Endothelial cell (in vitro differentiated cells): ENCODE measurements around the gene OR1D5. TPM values are rescaled to one million over a fixed set of nuclear protein-coding genes. Genes with fewer than 3 reads are reported as not detected.
A peak's percentile ranks its signal among the peaks of the same experiment; 100 is the strongest.

Source experiments
- DNase-seq: peaks from one replicate; pipeline ENCODE4 v3.0.0; 2021; ENCODE audit warnings: low spot score
- H3K27ac Mint-ChIP-seq: one replicate; pipeline ENCODE4 v1.8.0; 2021; ENCODE audit warnings: mixed read lengths, inconsistent platforms; ENCODE audit not compliant: unreplicated experiment
- H3K27me3 Mint-ChIP-seq: one replicate; pipeline ENCODE4 v1.8.0; 2021; ENCODE audit warnings: mild to moderate bottlenecking, moderate library complexity, mixed read lengths, inconsistent platforms; ENCODE audit not compliant: unreplicated experiment
- H3K36me3 Mint-ChIP-seq: one replicate; pipeline ENCODE4 v1.8.0; 2021; ENCODE audit warnings: mild to moderate bottlenecking, low read depth, mixed read lengths, inconsistent platforms; ENCODE audit not compliant: unreplicated experiment
- H3K4me1 Mint-ChIP-seq: one replicate; pipeline ENCODE4 v1.8.0; 2021; ENCODE audit warnings: mild to moderate bottlenecking, mixed read lengths, inconsistent platforms; ENCODE audit not compliant: unreplicated experiment
- H3K4me3 Mint-ChIP-seq: one replicate; pipeline ENCODE4 v1.8.0; 2021; ENCODE audit warnings: mild to moderate bottlenecking, mixed read lengths, inconsistent platforms; ENCODE audit not compliant: unreplicated experiment
- H3K9me3 Mint-ChIP-seq: one replicate; pipeline ENCODE4 v1.8.0; 2021; ENCODE audit warnings: mixed read lengths, inconsistent platforms; ENCODE audit not compliant: unreplicated experiment
- CTCF ChIP-seq: fragments of 200-600 bp; sonication (generic); IDR thresholded peaks from one replicate; pipeline ENCODE4 v1.5.0; 2021; ENCODE audit warnings: antibody characterized with exemption; ENCODE audit not compliant: unreplicated experiment
- total RNA-seq: library from RNA; stranded (reverse); fragmentation: NEBNext Ultra II Directional; extraction: Animal tissue kit (Norgen Biotek cat#: 25700); gene quantifications from one replicate; pipeline ENCODE4 v1.2.1, GENCODE V29; 2021; ENCODE audit not compliant: unreplicated experiment

Gene OR1D5
- total RNA-seq, 1 donor from 2014 or later = not detected

DNA sequence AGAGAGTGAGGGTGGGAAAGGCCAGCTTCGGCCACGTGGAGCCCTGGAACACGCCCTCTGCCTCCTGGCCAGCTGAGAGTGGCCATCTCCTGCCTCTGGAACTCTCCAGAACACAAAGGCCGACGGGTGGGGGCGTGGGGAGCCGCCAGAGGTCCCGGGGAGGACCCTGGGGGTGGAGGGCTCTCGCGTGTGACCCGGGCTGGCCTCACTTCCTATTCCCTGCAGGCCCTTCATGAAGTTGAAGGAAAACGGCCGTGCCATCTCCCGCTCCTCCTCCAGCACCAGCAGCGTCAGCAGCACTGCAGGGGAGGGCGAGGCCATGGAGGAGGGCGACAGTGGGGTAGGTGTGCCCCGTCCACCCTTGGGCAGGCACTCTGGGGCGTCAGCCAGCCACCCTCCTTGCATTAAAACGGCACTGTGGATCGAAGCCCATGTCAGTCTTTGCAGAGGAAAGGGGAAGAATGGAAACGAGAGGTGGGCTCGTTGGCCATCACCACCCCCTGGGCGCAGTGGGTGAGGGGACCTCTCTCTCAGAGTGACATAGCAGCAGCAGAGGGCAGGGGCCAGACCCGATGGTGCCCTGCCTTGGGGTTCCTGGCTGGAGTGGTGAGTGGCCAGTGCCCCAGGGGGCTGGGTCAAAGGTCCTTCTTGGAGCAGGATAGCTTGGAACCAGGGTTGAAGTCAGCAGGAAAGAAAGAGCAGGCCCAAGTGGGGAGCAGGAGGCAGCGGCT is 37.1 kb downstream of the OR1D5 start:
- H3K27ac Mint-ChIP-seq = no peak overlapping the region
- peaks cover 41% of the 10 kb centered on the region for H3K36me3 Mint-ChIP-seq
- peaks cover 3% of the 10 kb centered on the region for H3K27me3 Mint-ChIP-seq
- TF ChIP-seq CTCF = no peak
- peaks cover 5% of the 10 kb centered on the region for H3K9me3 Mint-ChIP-seq
- H3K4me1 Mint-ChIP-seq = peaks cover 3% of the 10 kb centered on the region
- DNase-seq = no peak
- H3K4me3 Mint-ChIP-seq = no peak overlapping the region

DNA sequence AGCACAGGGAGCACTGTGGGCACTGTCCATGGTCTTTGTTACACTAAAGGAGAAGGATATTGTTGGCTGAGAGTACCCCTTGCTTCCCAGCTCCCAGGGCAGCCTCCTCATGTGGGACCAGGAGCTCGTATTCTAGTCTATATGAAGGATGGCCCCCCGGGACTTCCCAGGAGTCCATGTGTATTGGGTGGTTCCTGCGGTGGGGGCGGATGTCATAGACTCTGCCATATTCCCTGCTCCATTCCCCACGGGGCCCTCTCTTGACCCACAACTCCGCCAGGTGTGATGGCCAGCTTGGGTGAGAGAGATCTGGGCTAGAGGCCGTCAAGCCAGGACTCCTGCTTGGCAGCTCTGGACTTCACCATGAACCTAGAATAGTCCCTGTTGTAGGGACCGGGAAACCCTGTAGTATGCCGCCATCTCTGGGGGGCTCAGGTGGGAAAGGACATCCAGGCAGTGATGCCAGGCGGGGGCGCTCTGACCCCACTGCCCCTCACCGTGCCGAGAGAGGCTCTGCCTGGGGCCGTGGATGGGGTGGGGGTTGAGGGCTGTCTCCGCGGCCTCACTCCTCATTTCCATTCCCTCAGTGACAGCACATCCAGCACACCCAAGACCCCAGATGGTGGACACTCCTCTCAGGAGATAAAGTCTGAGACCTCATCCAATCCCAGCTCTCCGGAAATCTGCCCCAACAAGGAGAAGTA is 37.8 kb downstream of the OR1D5 start:
- H3K27ac Mint-ChIP-seq = no peak overlapping the region
- no peak for TF ChIP-seq CTCF

DNA sequence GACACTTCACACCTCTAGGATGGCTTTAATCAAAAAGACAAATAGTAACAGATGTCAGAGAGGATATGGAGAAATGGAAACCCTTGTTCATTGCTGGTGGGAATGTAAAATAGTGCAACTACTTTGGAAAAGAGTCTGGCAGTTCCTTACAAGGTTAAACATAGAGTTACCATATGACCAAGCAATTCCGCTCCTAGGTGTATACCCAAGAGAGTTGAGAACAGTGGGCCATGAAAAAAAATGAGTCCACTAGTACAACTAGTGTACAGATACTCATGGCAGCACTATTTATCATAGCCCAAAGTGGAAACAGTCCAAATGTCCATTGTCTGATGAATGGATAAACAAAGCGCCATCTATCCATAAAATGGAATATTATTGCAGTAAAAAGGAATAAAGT is 39.1 kb downstream of the OR1D5 start:
- DNase-seq = no peak
- H3K9me3 Mint-ChIP-seq = peaks cover 5% of the 10 kb centered on the region
- no peak overlapping the region for H3K27ac Mint-ChIP-seq
- H3K4me3 Mint-ChIP-seq = peak overlapping the region; percentile 21
- H3K36me3 Mint-ChIP-seq = peaks cover 47% of the 10 kb centered on the region
- no peak for TF ChIP-seq CTCF
- H3K4me1 Mint-ChIP-seq = no peaks in the 10 kb centered on the region
- H3K27me3 Mint-ChIP-seq = peaks cover 3% of the 10 kb centered on the region

More for the DNA sequence above, 37.8 kb downstream of the OR1D5 start:
- H3K36me3 Mint-ChIP-seq = peaks cover 46% of the 10 kb centered on the region
- H3K27me3 Mint-ChIP-seq = peaks cover 3% of the 10 kb centered on the region
- peaks cover under 1% of the 10 kb centered on the region for H3K4me1 Mint-ChIP-seq
- H3K4me3 Mint-ChIP-seq = no peak overlapping the region
- no peak for DNase-seq
- H3K9me3 Mint-ChIP-seq = peaks cover 5% of the 10 kb centered on the region

- H3K36me3 Mint-ChIP-seq = peaks cover 41% of the 10 kb centered on the region
- H3K4me3 Mint-ChIP-seq = no peak overlapping the region
- peaks cover 5% of the 10 kb centered on the region for H3K9me3 Mint-ChIP-seq
- no peak for TF ChIP-seq CTCF
- H3K27ac Mint-ChIP-seq = no peak overlapping the region
- no peak for DNase-seq
- peaks cover 3% of the 10 kb centered on the region for H3K27me3 Mint-ChIP-seq
- H3K4me1 Mint-ChIP-seq = no peaks in the 10 kb centered on the region
Measured at GRCh38 chr17:3022197-3022596, 41.2 kb downstream of the OR1D5 start.

DNA sequence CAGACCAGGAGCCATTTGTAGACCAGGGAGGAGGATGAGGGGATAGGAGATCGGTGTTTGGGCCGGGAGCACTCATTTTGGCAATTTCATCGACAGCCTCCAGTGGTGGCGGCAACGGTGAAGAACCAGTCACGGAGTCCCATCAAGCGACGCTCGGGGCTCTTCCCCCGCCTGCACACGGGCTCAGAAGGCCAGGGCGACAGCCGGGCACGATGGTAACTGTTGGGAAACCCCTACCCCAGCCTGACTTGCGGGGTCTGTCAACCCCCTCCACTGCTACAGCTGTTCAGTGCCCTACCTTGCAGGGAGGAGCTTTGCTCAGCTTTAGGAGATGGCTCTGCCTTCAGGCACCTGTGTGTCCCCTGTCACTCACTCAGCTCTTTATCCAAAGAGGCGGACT is 43.0 kb downstream of the OR1D5 start:
- peaks cover 44% of the 10 kb centered on the region for H3K36me3 Mint-ChIP-seq
- no peak for DNase-seq
- H3K27me3 Mint-ChIP-seq = peaks cover 3% of the 10 kb centered on the region
- H3K27ac Mint-ChIP-seq = no peak overlapping the region
- no peaks in the 10 kb centered on the region for H3K4me1 Mint-ChIP-seq
- H3K9me3 Mint-ChIP-seq = peaks cover 5% of the 10 kb centered on the region
- no peak overlapping the region for H3K4me3 Mint-ChIP-seq
- TF ChIP-seq CTCF = no peak
